T-helper 17 cell (primary cell): ENCODE results near the gene KIF6. TPM values are rescaled to one million over a fixed set of nuclear protein-coding genes. Genes with fewer than 3 reads are reported as not detected.

Source experiments
- ATAC-seq: fragments of 150-1000 bp; cut with Tn5 transposase; 2 replicates; pipeline ENCODE4 v1.10.0; 2021; ENCODE audit warnings: mild to moderate bottlenecking, moderate library complexity
- DNase-seq, 3 donors: peaks; one replicate each; pipeline versions ENCODE4 v3.0.0 to v3.0.0-alpha.2; 2020 to 2021
- H3K9me3 ChIP-seq: one replicate; pipeline ENCODE4 v1.7.0; 2013; ENCODE audit warnings: low read length, mild to moderate bottlenecking; ENCODE audit not compliant: control insufficient read depth, poor library complexity, severe bottlenecking
- H3K27ac Mint-ChIP-seq: one replicate; pipeline ENCODE4 v1.8.0; 2022; ENCODE audit warnings: mild to moderate bottlenecking, moderate library complexity, mixed read lengths
- H3K27me3 Mint-ChIP-seq: one replicate; pipeline ENCODE4 v1.8.0; 2022; ENCODE audit warnings: mixed read lengths
- H3K36me3 Mint-ChIP-seq: one replicate; pipeline ENCODE4 v1.8.0; 2022; ENCODE audit warnings: low read depth, mixed read lengths
- H3K4me1 Mint-ChIP-seq: one replicate; pipeline ENCODE4 v1.8.0; 2022; ENCODE audit warnings: mild to moderate bottlenecking, mixed read lengths
- H3K4me3 Mint-ChIP-seq: one replicate; pipeline ENCODE4 v1.8.0; 2022; ENCODE audit warnings: mild to moderate bottlenecking, moderate library complexity, mixed read lengths
- total RNA-seq, 4 donors: library from RNA in 2 of 4; stranded (reverse) in 2 of 4; gene quantifications; one replicate each; pipeline ENCODE4 v1.2.3 and lab custom pipeline; 2022 to 2026

KIF6 gene
- total RNA-seq, 2 donors from 2014 or later, result 0.40 TPM; not detected in 1

DNA sequence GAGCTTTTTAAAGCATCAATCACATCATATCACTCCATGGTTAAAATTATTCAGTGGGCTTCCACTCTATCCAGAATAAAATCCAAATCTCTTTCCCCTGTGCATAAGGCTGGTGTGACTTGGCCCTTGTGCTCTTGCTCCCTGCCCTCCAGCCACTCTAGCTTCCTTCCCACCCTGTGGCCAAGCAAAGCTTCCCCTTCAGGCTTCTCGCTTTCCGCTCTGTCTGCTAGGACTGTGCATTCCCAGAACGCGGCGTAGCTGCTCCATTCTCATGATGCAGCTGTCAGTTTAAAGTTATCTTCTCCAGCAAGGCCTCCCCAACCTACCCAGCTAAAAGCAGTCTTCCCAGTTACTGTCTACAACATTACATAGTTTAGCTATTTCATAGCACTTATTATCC, 383.3 kb downstream of the KIF6 start:
- DNase-seq (no peak), ATAC-seq (no peak)
- no peaks in the 10 kb centered on the region for H3K9me3 ChIP-seq
- no peak overlapping the region for H3K4me3 Mint-ChIP-seq
- peaks cover 10% of the 10 kb centered on the region for H3K27me3 Mint-ChIP-seq
- no peak overlapping the region for H3K27ac Mint-ChIP-seq
- H3K4me1 Mint-ChIP-seq, result peaks cover 9% of the 10 kb centered on the region
- H3K36me3 Mint-ChIP-seq, result no peaks in the 10 kb centered on the region

- H3K9me3 ChIP-seq, result no peaks in the 10 kb centered on the region
- peaks cover 15% of the 10 kb centered on the region for H3K4me1 Mint-ChIP-seq
- no peaks in the 10 kb centered on the region for H3K36me3 Mint-ChIP-seq
- DNase-seq (no peak), ATAC-seq (no peak)
- H3K4me3 Mint-ChIP-seq, result no peak overlapping the region
- H3K27ac Mint-ChIP-seq, result no peak overlapping the region
- peaks cover 12% of the 10 kb centered on the region for H3K27me3 Mint-ChIP-seq
These were observed 383.9 kb downstream of the KIF6 start for GRCh38 chr6:39341352-39341751.

DNA sequence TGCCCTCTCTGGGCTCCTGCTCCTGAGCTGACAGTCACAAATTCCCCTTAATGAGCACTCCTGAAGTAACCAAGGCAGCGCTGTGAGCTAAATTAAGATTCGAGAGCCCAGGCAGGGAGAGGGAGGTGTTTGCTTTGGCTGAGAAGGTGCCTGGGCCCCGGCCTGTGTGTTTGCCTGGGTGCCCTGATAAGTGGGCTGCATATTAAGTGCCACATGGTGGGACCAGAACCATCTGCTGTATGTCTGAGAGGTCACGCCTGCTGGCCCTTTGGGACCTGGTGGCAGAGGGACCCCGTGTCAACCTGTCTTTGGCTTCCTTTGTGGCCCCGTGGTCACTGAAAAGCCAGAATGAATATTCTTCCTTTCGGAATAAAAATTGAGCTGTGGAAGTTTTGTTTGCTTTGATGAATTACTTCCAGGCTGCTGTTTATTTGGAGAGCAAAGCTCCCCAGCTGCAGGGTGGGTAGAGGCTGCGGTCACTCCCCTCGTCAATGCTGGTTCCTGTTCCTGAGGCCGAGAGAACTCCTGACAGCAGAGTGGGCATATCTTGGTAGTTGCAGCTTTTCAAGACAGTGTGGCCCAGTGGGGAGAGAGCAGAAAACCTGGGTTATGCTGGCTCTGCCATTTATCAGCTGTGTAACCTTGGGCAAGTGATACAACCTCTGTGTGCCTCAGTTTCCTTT, 385.2 kb downstream of the KIF6 start:
- Mint-ChIP-seq H3K27ac (no peak overlapping the region), H3K36me3 (no peaks in the 10 kb centered on the region), H3K27me3 (peaks cover 16% of the 10 kb centered on the region), H3K4me3 (no peak overlapping the region), H3K4me1 (peaks cover 22% of the 10 kb centered on the region)
- H3K9me3 ChIP-seq, result no peaks in the 10 kb centered on the region
- DNase-seq (no peak), ATAC-seq (no peak)

DNA sequence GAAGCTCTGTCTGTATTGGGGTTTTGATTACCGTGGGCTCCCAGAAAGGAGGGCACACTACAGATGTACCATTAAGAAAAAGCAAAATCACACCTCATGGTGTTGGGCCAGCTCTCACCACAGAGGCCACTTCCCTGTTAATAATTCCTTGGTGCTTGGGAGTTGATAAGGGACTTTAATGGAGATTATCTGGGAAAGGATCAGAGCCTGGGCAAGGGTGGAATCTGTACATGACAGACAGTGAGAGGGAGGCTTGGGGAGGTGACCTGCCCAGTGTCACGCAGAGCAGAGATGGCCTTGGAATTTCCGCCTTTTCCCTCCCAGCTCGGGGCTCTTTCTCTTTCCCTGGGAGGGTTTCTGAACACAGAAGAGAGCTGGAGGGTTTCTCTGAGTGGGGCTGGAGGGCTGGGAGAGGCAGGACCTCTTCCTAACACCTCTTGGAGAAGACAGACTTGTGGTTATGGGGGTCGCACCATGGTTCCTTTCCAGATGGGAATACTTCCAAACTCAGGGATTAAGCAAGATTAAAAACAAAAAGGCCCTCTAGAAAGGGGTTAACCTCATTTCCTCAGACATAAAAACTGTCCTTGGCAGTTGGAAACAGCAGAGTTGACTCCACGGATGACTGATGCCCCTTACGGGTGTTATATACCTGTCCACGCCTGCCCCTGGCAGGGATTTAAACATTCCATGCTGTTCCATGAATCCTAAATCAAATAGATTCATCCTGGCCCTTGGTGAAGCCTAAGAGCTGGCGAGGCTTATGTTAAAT, 385.9 kb downstream of the KIF6 start:
- no peak for DNase-seq

GRCh38 chr6:39338397-39338796, 386.8 kb downstream of the KIF6 start:
- DNase-seq, result no peak
- no peaks in the 10 kb centered on the region for H3K9me3 ChIP-seq
- Mint-ChIP-seq H3K4me1 (peaks cover 20% of the 10 kb centered on the region), H3K27ac (no peak overlapping the region), H3K27me3 (peaks cover 15% of the 10 kb centered on the region), H3K36me3 (no peaks in the 10 kb centered on the region), H3K4me3 (no peak overlapping the region)
- ATAC-seq, result no peak

More for the DNA sequence above, 385.9 kb downstream of the KIF6 start:
- Mint-ChIP-seq H3K4me3 (no peak overlapping the region), H3K27ac (no peak overlapping the region), H3K27me3 (peaks cover 20% of the 10 kb centered on the region), H3K36me3 (no peaks in the 10 kb centered on the region), H3K4me1 (peaks cover 24% of the 10 kb centered on the region)
- ATAC-seq, result no peak
- no peaks in the 10 kb centered on the region for H3K9me3 ChIP-seq

DNA sequence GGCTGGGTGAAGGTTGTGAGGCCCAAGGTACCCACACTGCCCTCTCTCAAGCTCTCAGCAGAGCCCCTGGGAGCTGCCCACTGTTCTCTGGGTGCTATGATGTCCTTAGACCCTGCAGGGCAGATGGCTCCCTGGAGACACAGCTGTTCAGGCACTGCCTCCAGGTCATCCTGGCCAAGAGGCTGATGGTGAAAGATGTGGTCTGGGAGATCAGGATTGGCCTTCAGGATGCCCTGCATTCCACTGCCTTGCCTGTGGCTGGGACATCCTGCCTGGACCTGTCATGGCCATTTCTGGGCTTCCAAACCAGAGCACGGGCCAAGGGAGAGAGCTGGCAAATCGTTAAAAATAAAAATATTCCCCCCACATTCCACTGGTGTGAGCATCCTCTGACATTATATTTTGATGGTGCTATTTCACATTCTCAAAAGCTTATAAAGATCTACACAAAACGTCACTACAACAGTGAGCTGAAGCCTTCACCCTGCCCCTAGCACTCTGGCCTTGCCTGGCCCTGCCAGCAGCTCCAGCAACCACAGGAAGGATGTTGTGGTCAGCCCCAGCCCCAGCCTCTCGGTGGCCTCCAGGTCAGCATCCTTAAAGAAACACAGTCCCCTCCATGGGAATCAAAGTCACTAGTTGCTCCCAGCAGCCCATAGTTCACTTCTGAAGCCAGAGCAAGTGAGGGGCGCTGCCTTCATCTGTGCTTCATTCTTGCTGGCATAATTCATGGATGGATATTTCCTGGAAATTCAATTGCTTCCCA, 389.2 kb downstream of the KIF6 start:
- Mint-ChIP-seq H3K4me3 (peak overlapping the region; percentile 25), H3K36me3 (no peaks in the 10 kb centered on the region), H3K27ac (no peak overlapping the region), H3K4me1 (peaks cover 20% of the 10 kb centered on the region), H3K27me3 (peaks cover 40% of the 10 kb centered on the region)
- no peak for DNase-seq
- no peaks in the 10 kb centered on the region for H3K9me3 ChIP-seq
- ATAC-seq, result no peak

- H3K27me3 Mint-ChIP-seq, result peaks cover 59% of the 10 kb centered on the region
- no peak overlapping the region for H3K27ac Mint-ChIP-seq
- no peaks in the 10 kb centered on the region for H3K36me3 Mint-ChIP-seq
- H3K4me1 Mint-ChIP-seq, result peaks cover 22% of the 10 kb centered on the region
- H3K4me3 Mint-ChIP-seq, result no peak overlapping the region
- ATAC-seq, result no peak
- no peaks in the 10 kb centered on the region for H3K9me3 ChIP-seq
- DNase-seq, result no peak
These were observed 391.4 kb downstream of the KIF6 start for GRCh38 chr6:39333644-39334438.

DNA sequence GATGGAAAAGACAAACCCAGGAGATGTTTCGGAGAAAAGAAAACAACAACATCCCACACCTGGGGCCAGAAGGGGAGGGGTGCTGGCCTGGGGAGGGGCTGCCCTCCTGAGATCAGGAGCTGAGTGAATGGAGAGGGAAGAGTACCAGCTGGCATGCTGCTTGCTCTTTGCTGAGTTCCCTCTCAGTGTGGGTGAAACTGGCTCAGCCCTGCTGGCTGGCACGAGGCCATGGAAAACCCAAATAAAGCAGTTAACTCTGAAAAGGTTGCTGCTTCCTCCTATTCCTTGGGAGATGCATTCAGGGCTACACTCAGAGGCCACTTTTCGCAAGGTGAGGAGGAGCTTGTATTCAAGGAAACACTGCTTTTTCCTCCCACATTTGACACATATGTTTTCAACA, 394.7 kb downstream of the KIF6 start:
- peaks cover 83% of the 10 kb centered on the region for H3K27me3 Mint-ChIP-seq
- H3K9me3 ChIP-seq, result no peaks in the 10 kb centered on the region
- peaks cover 2% of the 10 kb centered on the region for H3K36me3 Mint-ChIP-seq
- DNase-seq, result no peak
- no peak overlapping the region for H3K27ac Mint-ChIP-seq
- no peak for ATAC-seq
- peaks cover 7% of the 10 kb centered on the region for H3K4me1 Mint-ChIP-seq
- H3K4me3 Mint-ChIP-seq, result no peak overlapping the region

DNA sequence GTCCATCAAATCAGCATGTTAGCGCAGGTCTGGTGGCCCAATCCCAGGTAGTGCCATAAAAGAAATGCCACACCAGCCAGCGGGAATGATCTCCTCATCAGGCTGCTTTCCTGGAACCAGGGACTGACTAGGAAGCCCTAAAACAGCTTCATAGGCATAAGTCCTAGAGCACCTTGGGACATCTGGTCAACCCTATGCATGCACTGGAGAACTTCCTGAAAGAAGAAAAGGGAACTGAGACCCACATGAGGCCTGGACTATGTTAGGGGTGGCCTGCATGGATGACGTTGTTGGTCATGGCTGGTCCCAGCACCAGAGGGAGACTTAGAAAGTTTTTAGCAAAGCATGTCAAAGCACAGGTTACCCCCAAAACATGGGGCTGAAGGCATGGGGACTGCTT, 395.2 kb downstream of the KIF6 start:
- no peaks in the 10 kb centered on the region for H3K9me3 ChIP-seq
- peaks cover 86% of the 10 kb centered on the region for H3K27me3 Mint-ChIP-seq
- H3K4me3 Mint-ChIP-seq, result no peak overlapping the region
- H3K36me3 Mint-ChIP-seq, result peaks cover 6% of the 10 kb centered on the region
- ATAC-seq, result no peak
- DNase-seq, result no peak
- H3K4me1 Mint-ChIP-seq, result peaks cover 7% of the 10 kb centered on the region
- H3K27ac Mint-ChIP-seq, result no peak overlapping the region

DNA sequence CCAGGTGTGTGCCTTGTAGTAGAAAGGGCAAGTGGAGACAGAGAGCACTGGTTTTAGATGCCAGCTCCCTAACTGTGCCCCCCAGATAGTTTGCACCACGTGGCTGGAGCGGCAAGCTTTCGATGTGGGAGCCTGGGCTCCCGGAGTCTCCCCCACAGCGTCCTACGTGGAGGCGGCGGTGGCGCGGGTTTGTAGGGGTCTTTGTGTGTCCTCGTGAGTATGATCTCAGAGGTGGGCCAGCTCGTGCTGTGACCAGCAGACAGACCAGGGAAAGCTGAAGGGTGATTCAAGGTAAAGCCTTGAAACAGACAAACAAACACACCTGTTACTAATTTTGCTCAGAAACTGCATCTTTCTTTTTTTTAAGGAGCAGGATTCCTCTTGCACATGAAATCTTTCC, 397.1 kb downstream of the KIF6 start:
- no peak for ATAC-seq
- no peak overlapping the region for H3K4me3 Mint-ChIP-seq
- H3K27ac Mint-ChIP-seq, result no peak overlapping the region
- no peak for DNase-seq
- H3K36me3 Mint-ChIP-seq, result peaks cover 6% of the 10 kb centered on the region
- H3K27me3 Mint-ChIP-seq, result peaks cover 90% of the 10 kb centered on the region
- no peaks in the 10 kb centered on the region for H3K9me3 ChIP-seq
- peaks cover 5% of the 10 kb centered on the region for H3K4me1 Mint-ChIP-seq

GRCh38 chr6:39327507-39327906, 397.7 kb downstream of the KIF6 start:
- ATAC-seq (no peak), DNase-seq (no peak)
- Mint-ChIP-seq H3K27me3 (peaks cover 90% of the 10 kb centered on the region), H3K4me1 (peaks cover 5% of the 10 kb centered on the region), H3K4me3 (no peak overlapping the region), H3K36me3 (peaks cover 6% of the 10 kb centered on the region), H3K27ac (no peak overlapping the region)
- H3K9me3 ChIP-seq, result no peaks in the 10 kb centered on the region

- Mint-ChIP-seq H3K27me3 (peaks cover 73% of the 10 kb centered on the region), H3K4me1 (peaks cover 7% of the 10 kb centered on the region), H3K27ac (no peak within 1 kb of the TSS), H3K36me3 (peaks cover 6% of the 10 kb centered on the region), H3K4me3 (no peak within 1 kb of the TSS)
- ATAC-seq (no peak), DNase-seq (no peak)
- H3K9me3 ChIP-seq, result no peaks in the 10 kb centered on the region
These were observed 402.8 kb downstream of the KIF6 start, which contains the start of gene KCNK16 for GRCh38 chr6:39322306-39322850. Gene KCNK16 (minus strand): TSS chr6:39322702. CDS start chr6:39322540, 162 bp downstream.
